Ectodermal cell (in vitro differentiated cells): Measurements from ENCODE around the gene PAK1.

Source experiments
- H3K27ac ChIP-seq: 2 replicates; pipeline ENCODE4 v1.7.0; 2013; ENCODE audit warnings: mild to moderate bottlenecking, low read depth, low read length; ENCODE audit not compliant: insufficient read depth, poor library complexity, severe bottlenecking
- H3K27me3 ChIP-seq: 2 replicates; pipeline ENCODE4 v1.7.0; 2013; ENCODE audit warnings: mild to moderate bottlenecking, low read length; ENCODE audit not compliant: insufficient read depth, control insufficient read depth, poor library complexity, severe bottlenecking
- H3K36me3 ChIP-seq: one replicate; pipeline ENCODE4 v1.7.0; 2013; ENCODE audit warnings: low read length; ENCODE audit not compliant: control insufficient read depth, insufficient read depth
- H3K4me1 ChIP-seq: one replicate; pipeline ENCODE4 v1.7.0; 2013; ENCODE audit warnings: low read length; ENCODE audit not compliant: control insufficient read depth, insufficient read depth
- H3K4me3 ChIP-seq: 2 replicates; pipeline ENCODE4 v1.7.0; 2013; ENCODE audit warnings: low read depth, low read length, control low read depth; ENCODE audit not compliant: insufficient read depth
- H3K9me3 ChIP-seq: 2 replicates; pipeline ENCODE4 v1.7.0; 2013; ENCODE audit warnings: mild to moderate bottlenecking, low read length, moderate library complexity; ENCODE audit not compliant: control insufficient read depth
- WGBS, 2 experiments: methylation state at CpG; one replicate each; pipeline ENCODE4 v1.1.7; 2013; ENCODE audit warnings: missing lambda C conversion rate in 2 of 2; 5-methylcytosine and 5-hydroxymethylcytosine counted together

The PAK1 gene

GRCh38 chr11:77457340-77457739 lies 16.6 kb downstream of the PAK1 start:
- Histone ChIP-seq H3K27me3 (no peaks in the 10 kb centered on the region), H3K36me3 (no peaks in the 10 kb centered on the region), H3K4me3 (no peak overlapping the region), H3K4me1 (peaks cover 12% of the 10 kb centered on the region), H3K9me3 (no peaks in the 10 kb centered on the region), H3K27ac (peak overlapping the region; percentile 59)
- 14 to 18% methylated on average over 5 of the region's 5 CpGs for WGBS, 2 experiments

GRCh38 chr11:77455740-77456139 lies 18.2 kb downstream of the PAK1 start:
- H3K4me3 ChIP-seq = no peak overlapping the region
- H3K4me1 ChIP-seq = peaks cover 12% of the 10 kb centered on the region
- H3K9me3 ChIP-seq = no peaks in the 10 kb centered on the region
- no peaks in the 10 kb centered on the region for H3K27me3 ChIP-seq
- H3K27ac ChIP-seq = no peak overlapping the region
- no peaks in the 10 kb centered on the region for H3K36me3 ChIP-seq

GRCh38 chr11:77454867-77455655 lies 18.8 kb downstream of the PAK1 start:
- no peaks in the 10 kb centered on the region for H3K27me3 ChIP-seq
- H3K27ac ChIP-seq = no peak overlapping the region
- H3K9me3 ChIP-seq = no peaks in the 10 kb centered on the region
- no peak overlapping the region for H3K4me3 ChIP-seq
- H3K4me1 ChIP-seq = peaks cover 12% of the 10 kb centered on the region
- WGBS, 2 experiments = 47 to 48% methylated on average over 4 of the region's 4 CpGs
- H3K36me3 ChIP-seq = no peaks in the 10 kb centered on the region

- WGBS, 2 experiments = 60 to 88% methylated on average over 1 of the region's 1 CpG
- H3K4me3 ChIP-seq = no peak overlapping the region
- H3K27me3 ChIP-seq = no peaks in the 10 kb centered on the region
- H3K4me1 ChIP-seq = no peaks in the 10 kb centered on the region
- no peaks in the 10 kb centered on the region for H3K9me3 ChIP-seq
- no peak overlapping the region for H3K27ac ChIP-seq
- no peaks in the 10 kb centered on the region for H3K36me3 ChIP-seq
Measured at GRCh38 chr11:77450227-77450626, 23.7 kb downstream of the PAK1 start.

DNA sequence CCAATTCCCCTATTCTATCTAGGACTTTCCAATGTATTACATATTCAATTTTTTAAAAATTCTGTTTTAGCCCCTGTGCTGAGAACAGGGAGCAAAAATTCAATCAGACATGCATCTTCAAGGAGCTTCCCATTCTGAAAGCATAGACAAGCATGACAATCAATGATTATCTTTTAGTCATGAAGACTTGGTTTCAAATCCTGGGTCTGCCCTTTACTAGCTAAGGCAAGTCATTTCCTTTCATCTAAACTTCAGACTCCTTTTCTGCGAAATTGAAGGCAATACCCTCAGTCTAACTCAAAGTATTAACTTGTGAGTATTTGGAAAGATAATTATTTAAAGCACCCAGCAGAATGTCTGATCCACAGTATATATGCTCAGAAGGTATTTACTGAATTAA lies 24.1 kb downstream of the PAK1 start:
- WGBS, 2 experiments = 100% methylated on average over 1 of the region's 1 CpG; no CpG with 5 or more reads in 1 of the 2 experiments
- Histone ChIP-seq H3K4me3 (no peak overlapping the region), H3K4me1 (no peaks in the 10 kb centered on the region), H3K27me3 (no peaks in the 10 kb centered on the region), H3K9me3 (no peaks in the 10 kb centered on the region), H3K27ac (no peak overlapping the region), H3K36me3 (no peaks in the 10 kb centered on the region)

DNA sequence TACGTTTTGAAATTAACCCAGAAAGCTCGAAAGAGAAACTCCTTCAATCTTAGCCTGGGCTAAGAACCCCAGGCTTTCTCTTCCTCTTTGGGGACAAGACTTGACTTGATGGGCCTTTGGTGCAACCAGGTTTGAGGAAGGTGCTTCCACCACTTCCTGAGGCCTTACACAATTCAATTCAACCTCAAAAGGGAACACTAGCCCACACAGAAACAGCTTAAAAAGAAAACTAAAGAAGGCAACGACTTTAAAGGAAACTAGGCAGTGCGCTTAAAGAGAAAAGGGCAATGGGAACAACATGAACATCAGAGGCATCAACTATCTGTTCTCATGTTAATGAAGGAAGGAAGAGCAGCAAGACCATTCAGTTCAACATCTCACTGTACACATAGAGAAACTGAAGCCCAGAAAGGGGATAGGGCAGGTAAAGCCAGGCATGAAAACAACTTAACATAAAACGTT lies 24.8 kb downstream of the PAK1 start:
- WGBS, 2 experiments = 30 to 33% methylated on average over 5 of the region's 5 CpGs
- H3K27ac ChIP-seq = no peak overlapping the region
- no peaks in the 10 kb centered on the region for H3K4me1 ChIP-seq
- H3K36me3 ChIP-seq = no peaks in the 10 kb centered on the region
- no peaks in the 10 kb centered on the region for H3K27me3 ChIP-seq
- no peak overlapping the region for H3K4me3 ChIP-seq
- no peaks in the 10 kb centered on the region for H3K9me3 ChIP-seq

GRCh38 chr11:77448269-77448668 lies 25.6 kb downstream of the PAK1 start:
- no peak overlapping the region for H3K4me3 ChIP-seq
- no peaks in the 10 kb centered on the region for H3K36me3 ChIP-seq
- H3K27ac ChIP-seq = no peak overlapping the region
- WGBS, 2 experiments = 100% methylated on average over 2 of the region's 2 CpGs
- H3K4me1 ChIP-seq = no peaks in the 10 kb centered on the region
- no peaks in the 10 kb centered on the region for H3K27me3 ChIP-seq
- H3K9me3 ChIP-seq = no peaks in the 10 kb centered on the region

DNA sequence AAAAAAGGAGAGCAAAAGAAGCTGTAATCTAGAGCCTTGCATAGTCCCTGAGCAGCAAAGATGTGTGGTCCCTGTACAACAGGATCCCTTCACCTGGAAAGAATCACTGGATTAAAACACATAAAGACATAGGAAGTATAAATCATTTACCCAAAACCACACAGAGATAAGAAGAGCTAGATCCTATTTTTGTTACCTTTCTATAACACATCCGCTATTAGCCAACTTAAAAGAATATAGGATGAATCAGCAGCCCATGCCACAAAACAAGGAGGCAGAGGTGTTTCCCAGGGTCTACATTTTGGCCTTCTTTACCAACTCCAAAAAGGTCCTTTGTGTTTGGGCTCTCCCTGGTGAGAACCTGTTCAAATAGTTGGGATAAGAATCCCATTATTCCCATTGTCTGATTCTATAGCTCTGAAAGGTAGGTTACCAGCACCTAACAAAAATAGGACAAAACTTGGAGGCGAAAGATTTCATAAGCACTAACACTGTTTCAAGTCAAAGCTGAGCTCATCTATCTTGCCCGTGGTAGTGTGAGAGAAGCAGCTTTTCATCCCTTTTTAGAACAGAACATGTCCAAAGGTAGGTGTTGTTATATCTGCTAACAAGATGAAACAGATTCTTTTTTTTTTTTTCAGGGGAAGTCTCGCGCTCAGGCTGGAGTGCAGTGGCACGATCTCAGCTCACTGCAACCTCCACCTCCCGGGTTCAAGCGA lies 26.8 kb downstream of the PAK1 start:
- no peaks in the 10 kb centered on the region for H3K4me1 ChIP-seq
- H3K27ac ChIP-seq = no peak overlapping the region
- H3K4me3 ChIP-seq = no peak overlapping the region
- WGBS, 2 experiments = 88 to 91% methylated on average over 7 to 8 of the region's 8 CpGs
- no peaks in the 10 kb centered on the region for H3K36me3 ChIP-seq
- no peaks in the 10 kb centered on the region for H3K27me3 ChIP-seq
- H3K9me3 ChIP-seq = no peaks in the 10 kb centered on the region

DNA sequence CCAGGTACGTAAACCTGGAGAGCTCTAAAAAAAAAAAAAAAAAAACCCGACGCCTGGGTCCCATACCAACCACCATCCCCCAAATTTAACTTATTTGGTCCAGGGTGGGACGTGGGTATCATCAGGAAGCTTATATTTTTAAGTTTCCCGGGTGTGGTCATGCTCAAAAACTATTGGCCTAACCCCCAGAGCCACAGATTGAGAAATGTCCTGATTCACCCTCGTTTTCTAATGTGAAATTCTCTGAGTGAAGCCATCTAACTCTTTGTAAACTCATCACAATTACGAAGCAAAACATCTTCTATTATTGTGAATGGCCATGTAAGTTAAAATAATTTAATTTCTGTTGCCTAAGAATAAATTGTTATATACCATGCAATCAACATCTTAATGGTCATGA lies 29.6 kb downstream of the PAK1 start:
- Histone ChIP-seq H3K27ac (no peak overlapping the region), H3K4me3 (no peak overlapping the region), H3K36me3 (no peaks in the 10 kb centered on the region), H3K27me3 (no peaks in the 10 kb centered on the region), H3K9me3 (no peaks in the 10 kb centered on the region), H3K4me1 (no peaks in the 10 kb centered on the region)
- 82 to 89% methylated on average over 4 to 6 of the region's 7 CpGs for WGBS, 2 experiments

DNA sequence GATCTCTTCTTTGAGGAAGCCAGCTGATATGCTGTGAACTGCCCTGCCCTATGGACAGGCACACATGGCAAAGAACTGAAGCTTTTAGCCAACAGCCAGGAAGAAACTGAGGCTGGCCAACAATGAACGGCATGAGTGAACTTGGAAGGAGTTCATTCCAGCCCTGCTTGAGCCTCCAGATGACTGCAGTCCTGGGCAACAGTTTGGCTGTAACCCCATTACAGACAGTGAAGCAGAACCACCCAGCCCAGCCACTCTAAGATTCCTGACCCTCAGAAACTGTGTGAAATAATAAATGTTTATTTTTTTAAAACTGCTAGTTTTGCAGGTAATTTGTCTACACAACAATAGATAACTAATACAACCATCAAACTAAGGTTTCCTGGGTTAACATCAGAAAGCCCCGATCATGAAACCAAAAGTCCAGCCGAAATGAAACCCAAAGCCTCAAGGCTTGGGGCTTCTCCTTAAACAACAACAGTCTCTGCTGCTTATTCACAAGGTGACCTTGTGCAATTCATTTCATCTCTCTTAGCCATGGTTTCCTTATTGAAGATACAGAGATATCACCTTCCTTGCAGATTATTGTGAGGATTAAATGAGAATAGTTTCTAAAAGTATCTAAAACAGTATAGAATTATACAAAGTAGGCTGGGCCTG lies 31.4 kb downstream of the PAK1 start:
- 94 to 95% methylated on average over 3 of the region's 3 CpGs for WGBS, 2 experiments
- H3K27me3 ChIP-seq = no peaks in the 10 kb centered on the region
- H3K4me1 ChIP-seq = no peaks in the 10 kb centered on the region
- no peaks in the 10 kb centered on the region for H3K36me3 ChIP-seq
- no peak overlapping the region for H3K4me3 ChIP-seq
- H3K9me3 ChIP-seq = no peaks in the 10 kb centered on the region
- no peak overlapping the region for H3K27ac ChIP-seq
